Measurements from ENCODE around the gene AUTS2. TPM values are rescaled to one million over a fixed set of nuclear protein-coding genes. Genes with fewer than 3 reads are reported as not detected.

AUTS2 gene
- total RNA-seq, 1 experiment from 2014 or later: 256 TPM

DNA sequence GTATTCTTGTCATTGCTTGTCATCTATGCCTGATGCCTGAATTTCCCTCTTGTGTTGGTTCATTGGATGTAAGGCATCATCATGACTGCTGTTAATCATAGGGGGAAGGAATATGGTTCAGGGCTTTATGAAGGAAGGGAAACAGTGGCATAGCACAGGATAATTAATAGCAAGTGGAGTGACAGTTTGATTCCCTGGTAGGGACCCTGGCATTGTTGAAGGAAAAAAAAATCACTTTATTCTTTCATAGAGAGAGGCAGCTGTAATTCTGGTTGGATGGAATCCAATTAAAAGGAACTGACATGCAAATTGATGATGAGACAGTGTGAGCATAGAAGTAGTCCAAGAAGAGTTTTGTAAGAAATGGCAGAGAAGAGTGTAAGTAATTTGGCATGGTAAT is 121.4 kb downstream of the AUTS2 start:
- H2BK12ac ChIP-seq (ENCODE audit: insufficient read length, low read depth, low read length): no peak overlapping the region
- no peak overlapping the region for H3K9ac ChIP-seq (ENCODE audit: extremely low read depth, insufficient read length, low read length)
- no peak overlapping the region for H2AK5ac ChIP-seq (ENCODE audit: insufficient read length, low read length)
- H3K79me2 ChIP-seq (ENCODE audit: insufficient read depth, low read length): no peaks in the 10 kb centered on the region
- no peak overlapping the region for H3K18ac ChIP-seq (ENCODE audit: insufficient read length, low read depth, low read length)
- no peak overlapping the region for H3K23ac ChIP-seq (ENCODE audit: insufficient read length, low read depth, low read length)
- no peaks in the 10 kb centered on the region for H3K9me3 ChIP-seq (ENCODE audit: control insufficient read depth, low read depth, low read length)
- no peaks in the 10 kb centered on the region for H3K27me3 ChIP-seq (ENCODE audit: insufficient read depth, low read length)
- Mint-ChIP-seq H3K36me3 (ENCODE audit: insufficient read depth in 1 of 3, low read depth in 3 of 3) (no peaks in the 10 kb centered on the region), H3K9me3 (no peaks in the 10 kb centered on the region), H3K27me3 (ENCODE audit: low read depth) (no peaks in the 10 kb centered on the region), H3K27ac (no peak overlapping the region), H3K4me1 (peaks cover 4 to 5% of the 10 kb centered on the region in 2 experiments), H3K4me3 (no peak overlapping the region)
- H4K91ac ChIP-seq (ENCODE audit: insufficient read length, low read depth, low read length): no peak overlapping the region
- H2BK5ac ChIP-seq (ENCODE audit: insufficient read length, low read length): no peak overlapping the region
- H3K14ac ChIP-seq (ENCODE audit: insufficient read depth, low read length): no peak overlapping the region
- H2BK15ac ChIP-seq (ENCODE audit: low read depth, low read length): no peak overlapping the region
- no peak for DNase-seq
- no peak overlapping the region for H4K5ac ChIP-seq (ENCODE audit: insufficient read length, low read depth, low read length)
- no peaks in the 10 kb centered on the region for H4K20me1 ChIP-seq (ENCODE audit: control insufficient read depth, insufficient read depth, insufficient read length)
- no peak overlapping the region for H3K27ac ChIP-seq (ENCODE audit: insufficient read length, low read depth, low read length)
- H3K56ac ChIP-seq (ENCODE audit: insufficient read length, low read depth, low read length): no peak overlapping the region
- H3T11ph ChIP-seq (ENCODE audit: low read length): no peak overlapping the region
- no peak overlapping the region for H2BK120ac ChIP-seq (ENCODE audit: low read depth, low read length, poor library complexity, severe bottlenecking)
- H3K4me2 ChIP-seq (ENCODE audit: insufficient read depth, insufficient read length, low read length): no peak overlapping the region
- H2BK20ac ChIP-seq (ENCODE audit: low read depth, low read length, poor library complexity, severe bottlenecking): no peak overlapping the region
- H3K4ac ChIP-seq (ENCODE audit: low read depth, low read length): no peak overlapping the region
- TF ChIP-seq, protein P1, sequence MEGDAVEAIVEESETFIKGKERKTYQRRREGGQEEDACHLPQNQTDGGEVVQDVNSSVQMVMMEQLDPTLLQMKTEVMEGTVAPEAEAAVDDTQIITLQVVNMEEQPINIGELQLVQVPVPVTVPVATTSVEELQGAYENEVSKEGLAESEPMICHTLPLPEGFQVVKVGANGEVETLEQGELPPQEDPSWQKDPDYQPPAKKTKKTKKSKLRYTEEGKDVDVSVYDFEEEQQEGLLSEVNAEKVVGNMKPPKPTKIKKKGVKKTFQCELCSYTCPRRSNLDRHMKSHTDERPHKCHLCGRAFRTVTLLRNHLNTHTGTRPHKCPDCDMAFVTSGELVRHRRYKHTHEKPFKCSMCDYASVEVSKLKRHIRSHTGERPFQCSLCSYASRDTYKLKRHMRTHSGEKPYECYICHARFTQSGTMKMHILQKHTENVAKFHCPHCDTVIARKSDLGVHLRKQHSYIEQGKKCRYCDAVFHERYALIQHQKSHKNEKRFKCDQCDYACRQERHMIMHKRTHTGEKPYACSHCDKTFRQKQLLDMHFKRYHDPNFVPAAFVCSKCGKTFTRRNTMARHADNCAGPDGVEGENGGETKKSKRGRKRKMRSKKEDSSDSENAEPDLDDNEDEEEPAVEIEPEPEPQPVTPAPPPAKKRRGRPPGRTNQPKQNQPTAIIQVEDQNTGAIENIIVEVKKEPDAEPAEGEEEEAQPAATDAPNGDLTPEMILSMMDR (conservative IDR thresholded peaks at IDR 0.05): no peak
- H2AFZ ChIP-seq (ENCODE audit: low read length): no peak overlapping the region
- H3K79me1 ChIP-seq (ENCODE audit: insufficient read depth, low read depth, low read length, poor library complexity, severe bottlenecking): no peaks in the 10 kb centered on the region
- H3K23me2 ChIP-seq (ENCODE audit: insufficient read length, low read depth, low read length, poor library complexity, severe bottlenecking): no peaks in the 10 kb centered on the region
- H3K4me1 ChIP-seq (ENCODE audit: insufficient read depth, low read length): no peaks in the 10 kb centered on the region
- H4K8ac ChIP-seq (replicated peaks; ENCODE audit: insufficient read length, low read depth, low read length): no peak overlapping the region

Measured in H9 (cell line).